DMS53 treated with DMSO at 0.1 percent for 48 hours (cell line): ENCODE data around the gene CFAP54.
"Not testable (repeated sequence)": the region's sequence is repeated elsewhere in the genome, so short reads cannot be mapped to it uniquely, and the experiment has no call there.

Experiments used
- DNase-seq: peaks from one replicate; lab custom pipeline; 2025; ENCODE audit not compliant: unreplicated experiment; lab: John Stamatoyannopoulos, UW

The CFAP54 gene

GRCh38 chr12:96606134-96606533 lies 116.8 kb downstream of the CFAP54 start:
- DNase-seq, result no peak

GRCh38 chr12:96606644-96607043 lies 117.3 kb downstream of the CFAP54 start:
- no peak for DNase-seq

GRCh38 chr12:96617178-96617577 lies 127.8 kb downstream of the CFAP54 start:
- DNase-seq, result peak; percentile 14

GRCh38 chr12:96623155-96623554 lies 133.8 kb downstream of the CFAP54 start:
- DNase-seq, result no peak

GRCh38 chr12:96623656-96624217 lies 134.4 kb downstream of the CFAP54 start:
- no peak for DNase-seq

- no peak for DNase-seq
Measured at GRCh38 chr12:96635844-96636243, 146.5 kb downstream of the CFAP54 start.

- DNase-seq, result no peak
Measured at GRCh38 chr12:96636895-96637294, 147.5 kb downstream of the CFAP54 start.

GRCh38 chr12:96648923-96649322 lies 159.5 kb downstream of the CFAP54 start:
- DNase-seq, result no peak

GRCh38 chr12:96652870-96653269 lies 163.5 kb downstream of the CFAP54 start:
- no peak for DNase-seq

GRCh38 chr12:96658075-96658474 lies 168.7 kb downstream of the CFAP54 start:
- DNase-seq, result no peak

GRCh38 chr12:96669786-96670185 lies 180.4 kb downstream of the CFAP54 start:
- DNase-seq, result no peak

GRCh38 chr12:96670334-96670899 lies 181.0 kb downstream of the CFAP54 start:
- DNase-seq, result peak; percentile 76

GRCh38 chr12:96675519-96675918 lies 186.1 kb downstream of the CFAP54 start:
- DNase-seq, result not testable (repeated sequence)

GRCh38 chr12:96677363-96677762 lies 188.0 kb downstream of the CFAP54 start:
- no peak for DNase-seq

- no peak for DNase-seq
Measured at GRCh38 chr12:96687719-96688118, 198.3 kb downstream of the CFAP54 start.

- DNase-seq, result no peak
Measured at GRCh38 chr12:96698521-96698920, 209.1 kb downstream of the CFAP54 start.

- no peak for DNase-seq
Measured at GRCh38 chr12:96698965-96699364, 209.6 kb downstream of the CFAP54 start.

GRCh38 chr12:96701856-96702255 lies 212.5 kb downstream of the CFAP54 start:
- DNase-seq, result no peak

GRCh38 chr12:96710127-96710745 lies 220.9 kb downstream of the CFAP54 start:
- peak; percentile 29 for DNase-seq

GRCh38 chr12:96711364-96711763 lies 222.0 kb downstream of the CFAP54 start:
- no peak for DNase-seq

GRCh38 chr12:96714199-96714598 lies 224.8 kb downstream of the CFAP54 start:
- no peak for DNase-seq

- peak; percentile 99 for DNase-seq
Measured at GRCh38 chr12:96719660-96720362, 230.4 kb downstream of the CFAP54 start.
